HEK293 (cell line): Measurements from ENCODE around the gene SWI5.

Source experiments
- CTCF ChIA-PET: fragments of 350-600 bp; formaldehyde crosslinking; extraction: SDS; loops from one replicate; lab custom pipeline; 2021; ENCODE audit warnings: antibody characterized with exemption; lab: Yijun Ruan, JAX
- POLR2A ChIA-PET: fragments of 300-600 bp; formaldehyde crosslinking; extraction: SDS; loops from one replicate; lab custom pipeline; 2020; ENCODE audit warnings: antibody characterized with exemption, inconsistent platforms; lab: Yijun Ruan, JAX
- H3K27ac ChIP-seq: fragments of 200-500 bp; sonication (Bioruptor generic); 2 replicates; pipeline ENCODE4 v1.5.1; 2014; ENCODE audit warnings: low read depth, low read length, control low read depth, inconsistent platforms; ENCODE audit errors: extremely low read depth
- H3K36me3 ChIP-seq, 2 experiments: fragments of 200-500 bp in 1 of 2; sonication (Bioruptor generic) in 1 of 2; 1 replicate in 1 of 2; 2 replicates in 1 of 2; pipeline ENCODE4 v1.5.1; 2014 to 2017; ENCODE audit warnings: inconsistent platforms in 2 of 2, low read length in 2 of 2; ENCODE audit not compliant: control insufficient read depth in 2 of 2, insufficient read depth in 1 of 2
- H3K4me1 ChIP-seq: fragments of 200-500 bp; sonication (Bioruptor generic); 2 replicates; pipeline ENCODE4 v1.5.1; 2014; ENCODE audit warnings: mild to moderate bottlenecking, low read length, inconsistent platforms; ENCODE audit not compliant: control insufficient read depth, insufficient read depth
- H3K4me3 ChIP-seq: 2 replicates; pipeline ENCODE4 v1.5.1; 2011; ENCODE audit warnings: low read depth, mild to moderate bottlenecking, control low read depth, low read length, moderate library complexity
- H3K9me3 ChIP-seq: fragments of 200-500 bp; sonication (Bioruptor generic); 2 replicates; pipeline ENCODE4 v1.5.1; 2014; ENCODE audit warnings: low read depth, low read length, inconsistent platforms; ENCODE audit not compliant: control insufficient read depth, insufficient read depth
- BCL11A ChIP-seq: fragments of 450-650 bp; formaldehyde crosslinking; IDR thresholded peaks from 2 replicates; pipeline ENCODE4 v1.5.1; 2016; ENCODE audit warnings: low read depth, missing biosample characterization, missing genetic modification characterization
- GLIS2 ChIP-seq: fragments of 450-650 bp; formaldehyde crosslinking; IDR thresholded peaks from 2 replicates; pipeline ENCODE4 v1.5.1; 2016; ENCODE audit warnings: missing biosample characterization, missing genetic modification characterization
- KLF8 ChIP-seq: fragments of 450-650 bp; formaldehyde crosslinking; IDR thresholded peaks from 2 replicates; pipeline ENCODE4 v1.5.1; 2016; ENCODE audit warnings: missing biosample characterization, missing genetic modification characterization
- YY1 ChIP-seq: fragments of 450-650 bp; formaldehyde crosslinking; IDR thresholded peaks from 2 replicates; pipeline ENCODE4 v1.5.1; 2018; ENCODE audit warnings: missing biosample characterization, missing genetic modification characterization
- ZBTB1 ChIP-seq: fragments of 450-650 bp; formaldehyde crosslinking; IDR thresholded peaks from 2 replicates; pipeline ENCODE4 v1.5.1; 2016; ENCODE audit warnings: missing biosample characterization, missing genetic modification characterization
- ZBTB6 ChIP-seq: fragments of 450-650 bp; formaldehyde crosslinking; IDR thresholded peaks from 2 replicates; pipeline ENCODE4 v1.5.1; 2017; ENCODE audit warnings: missing biosample characterization, missing genetic modification characterization
- ZFP37 ChIP-seq: fragments of 450-650 bp; formaldehyde crosslinking; IDR thresholded peaks from 2 replicates; pipeline ENCODE4 v1.5.1; 2016; ENCODE audit warnings: missing biosample characterization, missing genetic modification characterization
- ZNF132 ChIP-seq: fragments of 450-650 bp; formaldehyde crosslinking; IDR thresholded peaks from 2 replicates; pipeline ENCODE4 v1.5.1; 2017; ENCODE audit warnings: missing biosample characterization, missing genetic modification characterization, borderline replicate concordance
- ZNF18 ChIP-seq: fragments of 450-650 bp; formaldehyde crosslinking; IDR thresholded peaks from 2 replicates; pipeline ENCODE4 v1.5.1; 2016; ENCODE audit warnings: missing biosample characterization, missing genetic modification characterization
- ZNF19 ChIP-seq: fragments of 450-650 bp; formaldehyde crosslinking; IDR thresholded peaks from 2 replicates; pipeline ENCODE4; 2016; ENCODE audit warnings: missing biosample characterization, missing genetic modification characterization, low read depth
- ZNF2 ChIP-seq: fragments of 450-650 bp; formaldehyde crosslinking; IDR thresholded peaks from 2 replicates; pipeline ENCODE4 v1.5.1; 2016; ENCODE audit warnings: missing biosample characterization, missing genetic modification characterization
- ZNF239 ChIP-seq: fragments of 450-650 bp; formaldehyde crosslinking; IDR thresholded peaks from 2 replicates; pipeline ENCODE4 v1.5.1; 2016; ENCODE audit warnings: missing biosample characterization, missing genetic modification characterization
- ZNF266 ChIP-seq: fragments of 450-650 bp; formaldehyde crosslinking; IDR thresholded peaks from 2 replicates; pipeline ENCODE4 v1.5.1; 2016; ENCODE audit warnings: missing biosample characterization, missing genetic modification characterization, low read depth
- ZNF394 ChIP-seq: fragments of 450-650 bp; formaldehyde crosslinking; IDR thresholded peaks from 2 replicates; pipeline ENCODE4 v1.5.1; 2016; ENCODE audit warnings: missing biosample characterization, missing genetic modification characterization, mild to moderate bottlenecking, moderate library complexity, borderline replicate concordance
- ZNF398 ChIP-seq: fragments of 450-650 bp; formaldehyde crosslinking; IDR thresholded peaks from 2 replicates; pipeline ENCODE4 v1.5.1; 2017; ENCODE audit warnings: missing biosample characterization, missing genetic modification characterization
- ZNF426 ChIP-seq: fragments of 450-650 bp; formaldehyde crosslinking; IDR thresholded peaks from 2 replicates; pipeline ENCODE4 v1.5.1; 2017; ENCODE audit warnings: missing biosample characterization, missing genetic modification characterization, mild to moderate bottlenecking, inconsistent platforms, moderate library complexity
- ZNF571 ChIP-seq: fragments of 450-650 bp; formaldehyde crosslinking; IDR thresholded peaks from 2 replicates; pipeline ENCODE4 v1.5.0; 2017; ENCODE audit warnings: missing biosample characterization, missing genetic modification characterization
- ZNF596 ChIP-seq: fragments of 450-650 bp; IDR thresholded peaks from 2 replicates; pipeline ENCODE4 v1.5.0; 2018; ENCODE audit warnings: missing biosample characterization, mild to moderate bottlenecking, missing genetic modification characterization, moderate library complexity
- ZNF621 ChIP-seq: fragments of 450-650 bp; formaldehyde crosslinking; IDR thresholded peaks from 2 replicates; pipeline ENCODE4 v1.5.1; 2017; ENCODE audit warnings: missing biosample characterization, missing genetic modification characterization
- ZNF624 ChIP-seq: fragments of 450-650 bp; formaldehyde crosslinking; IDR thresholded peaks from 2 replicates; pipeline ENCODE4 v1.5.1; 2017; ENCODE audit warnings: missing biosample characterization, missing genetic modification characterization
- ZNF677 ChIP-seq: fragments of 450-650 bp; IDR thresholded peaks from 2 replicates; pipeline ENCODE4 v1.5.0; 2018; ENCODE audit warnings: missing biosample characterization, mild to moderate bottlenecking, missing genetic modification characterization, moderate library complexity
- ZNF747 ChIP-seq: fragments of 450-650 bp; formaldehyde crosslinking; IDR thresholded peaks from 2 replicates; pipeline ENCODE4 v1.5.1; 2016; ENCODE audit warnings: missing biosample characterization, missing genetic modification characterization
- ZSCAN4 ChIP-seq: fragments of 450-650 bp; formaldehyde crosslinking; IDR thresholded peaks from 2 replicates; pipeline ENCODE4 v1.5.1; 2017; ENCODE audit warnings: missing biosample characterization, missing genetic modification characterization

Gene SWI5

GRCh38 chr9:128310461-128310860 is 34.4 kb downstream of the SWI5 start:
- ChIA-PET POLR2A (interaction anchor here (0.7 kb wide), 1 partner anchor 24 kb away, joined by 3 read pairs; no protein-coding TSS in a partner anchor), CTCF (interaction anchor here (1.0 to 1.5 kb wide), 3 partner anchors 15 to 102 kb away, joined by 3 to 6 read pairs (median 5); no protein-coding TSS in a partner anchor)
- Histone ChIP-seq H3K36me3 (peaks cover 4 to 50% of the 10 kb centered on the region in 2 experiments), H3K4me3 (no peak overlapping the region), H3K27ac (no peak overlapping the region), H3K9me3 (no peaks in the 10 kb centered on the region), H3K4me1 (no peaks in the 10 kb centered on the region)
- TF ChIP-seq ZNF677: no peak
- TF ChIP-seq ZFP37 (tag by site-specific recombination): no peak
- no peak for TF ChIP-seq ZNF426 (tag by site-specific recombination)
- TF ChIP-seq ZNF596: no peak
- TF ChIP-seq ZNF239: no peak
- no peak for TF ChIP-seq ZNF624
- no peak for TF ChIP-seq KLF8
- no peak for TF ChIP-seq ZNF19
- no peak for TF ChIP-seq ZNF621 (tag by site-specific recombination)
- TF ChIP-seq ZNF571: no peak
- no peak for TF ChIP-seq ZNF398 (tag by site-specific recombination)
- TF ChIP-seq BCL11A: no peak
- no peak for TF ChIP-seq ZNF2
- TF ChIP-seq ZNF18: no peak

- no peak overlapping the region for H3K4me3 ChIP-seq
- H3K36me3 ChIP-seq: peaks cover 0 to 66% of the 10 kb centered on the region in 2 experiments; a peak in 2 of 3 replicates
- no peak for TF ChIP-seq YY1 (tag by site-specific recombination)
- TF ChIP-seq ZNF747 (tag by site-specific recombination): no peak
- TF ChIP-seq ZNF266 (tag by site-specific recombination): no peak
- no peak for TF ChIP-seq ZNF394 (tag by site-specific recombination)
- TF ChIP-seq ZBTB1 (tag by site-specific recombination): no peak
- TF ChIP-seq ZSCAN4 (tag by site-specific recombination): no peak
- TF ChIP-seq ZNF132 (tag by site-specific recombination): no peak
- no peak for TF ChIP-seq ZBTB6
- no peak for TF ChIP-seq GLIS2 (tag by site-specific recombination)
- ChIA-PET CTCF (interaction anchor here (0.7 to 1.5 kb wide), 2 partner anchors 11 to 27 kb away, joined by 4 to 5 read pairs; no protein-coding TSS in a partner anchor), POLR2A (interaction anchor here (0.9 to 1.2 kb wide), 2 partner anchors 8 to 27 kb away, joined by 3 to 4 read pairs; no protein-coding TSS in a partner anchor)
- no peaks in the 10 kb centered on the region for H3K9me3 ChIP-seq
- H3K27ac ChIP-seq: no peak overlapping the region
- H3K4me1 ChIP-seq: no peaks in the 10 kb centered on the region
These were observed 38.6 kb downstream of the SWI5 start for GRCh38 chr9:128314697-128315096.
